HCT116 (cell line): ENCODE data around the gene BSND. TPM values are rescaled to one million over a fixed set of nuclear protein-coding genes. Genes with fewer than 3 reads are reported as not detected.

Experiments
- ATAC-seq: fragments of 200-7000 bp; cut with Tn5 transposase; 2 replicates; pipeline ENCODE4 v1.9.1; 2020; ENCODE audit warnings: mild to moderate bottlenecking, moderate library complexity
- BruUV-seq: library from RNA; stranded (reverse); fragments of 400-500 nt; replicated peaks from 2 replicates; lab custom pipeline; 2021; lab: Mats Ljungman, UMichigan
- CTCF ChIA-PET: fragments of 300-600 bp; sonication (Branson Sonifier 250); formaldehyde crosslinking; loops from one replicate; lab custom pipeline; 2021; ENCODE audit warnings: antibody characterized with exemption; lab: Charles Lee
- POLR2A ChIA-PET: fragments of 300-600, 350-600 bp; sonication (Branson Sonifier 250); formaldehyde crosslinking; loops from one replicate; lab custom pipeline; 2021; ENCODE audit warnings: antibody characterized with exemption; lab: Charles Lee
- RAD21 ChIA-PET, 2 experiments: fragments of 300-600 bp; sonication (Branson Sonifier 250); formaldehyde crosslinking; loops; one replicate each; lab custom pipeline; 2023; ENCODE audit warnings: low total read pairs in 2 of 2; ENCODE audit not compliant: uncharacterized antibody in 2 of 2, unreplicated experiment in 2 of 2, low non-redundant PET in 1 of 2; lab: Charles Lee
- DNase-seq: peaks from one replicate; pipeline ENCODE4 v3.0.0-alpha.2; 2010; ENCODE audit warnings: low read depth, low spot score
- H2AFZ ChIP-seq: fragments of 200-600 bp; shearing (Covaris generic), sonication (generic); 2 replicates; pipeline ENCODE4 v1.6.1; 2017; ENCODE audit warnings: low read depth, mixed run types, mixed read lengths, antibody characterized with exemption, low read length; ENCODE audit not compliant: poor library complexity, severe bottlenecking
- H3K27ac ChIP-seq: 2 replicates; pipeline ENCODE4 v1.5.1; 2012; ENCODE audit warnings: low read depth, low read length
- H3K27me3 ChIP-seq: fragments of 200-600 bp; sonication (generic); 2 replicates; pipeline ENCODE4 v1.6.1; 2016; ENCODE audit warnings: mixed run types, low read length, mixed read lengths; ENCODE audit not compliant: insufficient read depth
- H3K36me3 ChIP-seq, 2 experiments: fragments of 200-500 bp in 1 of 2; fragments of 200-600 bp in 1 of 2; sonication (Bioruptor generic) in 1 of 2; sonication (generic) in 1 of 2; 2 replicates each; pipeline versions ENCODE4 v1.5.1 to v1.6.1; 2014 to 2016; ENCODE audit warnings: low read length in 2 of 2, inconsistent platforms in 1 of 2, mixed read lengths in 1 of 2, mixed run types in 1 of 2; ENCODE audit not compliant: insufficient read depth in 2 of 2, control insufficient read depth in 1 of 2
- H3K4me1 ChIP-seq, 2 experiments: fragments of 200-600 bp in 1 of 2; sonication (generic) in 1 of 2; 2 replicates each; pipeline versions ENCODE4 v1.5.1 to v1.6.1; 2012 to 2017; ENCODE audit warnings: low read length in 2 of 2, inconsistent platforms in 1 of 2, mild to moderate bottlenecking in 1 of 2, mixed read lengths in 1 of 2, mixed run types in 1 of 2, moderate library complexity in 1 of 2; ENCODE audit not compliant: insufficient read depth in 2 of 2, control insufficient read depth in 1 of 2
- H3K4me2 ChIP-seq: fragments of 200-600 bp; sonication (generic); 2 replicates; pipeline ENCODE4 v1.6.1; 2017; ENCODE audit warnings: mixed run types, low read length, mixed read lengths
- H3K4me3 ChIP-seq, 2 experiments: fragments of 200-600 bp in 1 of 2; sonication (generic) in 1 of 2; replicated peaks in 1 of 2; 2 replicates each; pipeline ENCODE4 v1.5.1; 2011 to 2016; ENCODE audit warnings: low read length in 2 of 2, control low read depth in 1 of 2, low read depth in 1 of 2, mild to moderate bottlenecking in 1 of 2, mixed read lengths in 1 of 2, mixed run types in 1 of 2
- H3K79me2 ChIP-seq: fragments of 200-600 bp; sonication (generic); 2 replicates; pipeline ENCODE4 v1.6.1; 2017; ENCODE audit warnings: mild to moderate bottlenecking, mixed run types, low read length, moderate library complexity, mixed read lengths; ENCODE audit not compliant: insufficient read depth
- H3K9ac ChIP-seq: fragments of 200-600 bp; sonication (generic); 2 replicates; pipeline ENCODE4 v1.6.1; 2016; ENCODE audit warnings: low read length, mixed read lengths
- H3K9me2 ChIP-seq: fragments of 200-600 bp; sonication (generic), shearing (Covaris generic); 2 replicates; pipeline ENCODE4 v1.6.1; 2017; ENCODE audit warnings: mixed run types, mild to moderate bottlenecking, moderate library complexity; ENCODE audit not compliant: insufficient read depth
- H3K9me3 ChIP-seq, 2 experiments: fragments of 200-500 bp in 1 of 2; fragments of 200-600 bp in 1 of 2; sonication (Bioruptor generic) in 1 of 2; sonication (generic) in 1 of 2; 2 replicates each; pipeline ENCODE4 v1.6.1; 2014 to 2017; ENCODE audit warnings: low read length in 2 of 2, mixed read lengths in 2 of 2, inconsistent platforms in 1 of 2, low read depth in 1 of 2, mild to moderate bottlenecking in 1 of 2, mixed run types in 1 of 2, moderate library complexity in 1 of 2; ENCODE audit not compliant: control insufficient read depth in 1 of 2, insufficient read depth in 1 of 2
- H4K20me1 ChIP-seq: fragments of 200-600 bp; sonication (generic), shearing (Covaris generic); 2 replicates; pipeline ENCODE4 v1.6.1; 2017; ENCODE audit warnings: mixed run types, mild to moderate bottlenecking, moderate library complexity; ENCODE audit not compliant: insufficient read depth
- CEBPB ChIP-seq: IDR thresholded peaks from 2 replicates; pipeline ENCODE4 v1.6.1; 2012; ENCODE audit warnings: low read depth
- CTCF ChIP-seq, 3 experiments: fragments of 200-600 bp in 1 of 3; sonication (generic) in 1 of 3; IDR thresholded peaks in 2 of 3; conservative IDR thresholded peaks in 1 of 3; 2 replicates each; pipeline ENCODE4 v1.5.1; 2012 to 2017; ENCODE audit warnings: low read depth in 2 of 3, low read length in 2 of 3, antibody characterized with exemption in 1 of 3, borderline replicate concordance in 1 of 3, control low read depth in 1 of 3, mild to moderate bottlenecking in 1 of 3, mixed read lengths in 1 of 3, mixed run types in 1 of 3, moderate library complexity in 1 of 3; ENCODE audit not compliant: insufficient read depth in 1 of 3
- EZH2 ChIP-seq: fragments of 200-600 bp; sonication (generic); IDR thresholded peaks from 2 replicates; pipeline ENCODE4 v1.6.1; 2017; ENCODE audit warnings: antibody characterized with exemption, mixed run types
- EZH2phosphoT487 ChIP-seq: fragments of 200-600 bp; IDR thresholded peaks from 2 replicates; pipeline ENCODE4 v1.6.1; 2018; ENCODE audit warnings: antibody characterized with exemption, borderline replicate concordance
- FOSL1 ChIP-seq: IDR thresholded peaks from 2 replicates; pipeline ENCODE4 v1.6.1; 2012; ENCODE audit warnings: low read depth
- MAX ChIP-seq: IDR thresholded peaks from 2 replicates; pipeline ENCODE4 v1.6.1; 2012
- POLR2AphosphoS5 ChIP-seq: IDR thresholded peaks from 2 replicates; pipeline ENCODE4 v1.6.1; 2011; ENCODE audit warnings: mild to moderate bottlenecking, low read depth, low read length, moderate library complexity
- REST ChIP-seq: IDR thresholded peaks from 2 replicates; pipeline ENCODE4 v1.6.1; 2012; ENCODE audit warnings: low read depth
- SIN3A ChIP-seq: IDR thresholded peaks from 2 replicates; pipeline ENCODE4 v1.6.1; 2012; ENCODE audit warnings: low read depth
- ZFX ChIP-seq: fragments of 450-650 bp; IDR thresholded peaks from 2 replicates; pipeline ENCODE4 v1.6.1; 2017
- intact Hi-C: fragments of 100-400 bp; cut with micrococcal nuclease; formaldehyde crosslinking; loops from 2 replicates; pipeline ENCODE4 v1.10.0; 2022
- total RNA-seq: library from RNA; stranded (reverse); gene quantifications from one replicate; pipeline ENCODE4 v1.2.1, GENCODE V29; 2021; ENCODE audit not compliant: unreplicated experiment

The BSND gene
- total RNA-seq, 1 experiment from 2014 or later, result not detected

DNA sequence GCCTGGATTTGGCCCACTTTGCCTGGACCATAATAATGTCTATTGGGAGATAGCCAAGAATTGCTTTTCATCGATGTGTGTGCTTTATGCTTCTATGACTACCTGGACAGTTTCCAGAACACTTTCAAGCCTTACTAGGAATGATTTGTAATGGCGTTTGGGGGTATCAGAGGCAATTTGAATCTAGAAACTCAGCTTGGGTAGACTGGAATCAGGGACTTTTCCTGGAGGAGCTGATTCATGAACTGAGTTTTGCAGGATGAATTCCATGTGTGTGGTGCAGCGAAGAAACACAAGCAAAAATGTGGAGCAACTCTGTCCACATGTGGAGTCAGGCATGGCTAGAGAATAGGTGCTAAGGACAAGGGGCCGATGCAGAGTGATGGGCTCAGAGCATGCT, 30.2 kb upstream of the BSND start:
- no peaks in the 10 kb centered on the region for H4K20me1 ChIP-seq
- H3K79me2 ChIP-seq, result no peaks in the 10 kb centered on the region
- ChIA-PET RAD21 (no interaction called here), CTCF (no interaction called here), POLR2A (no interaction called here)
- no peak overlapping the region for H3K27ac ChIP-seq
- no peaks in the 10 kb centered on the region for H3K9me2 ChIP-seq
- H3K4me1 ChIP-seq, result peaks cover 21 to 63% of the 10 kb centered on the region in 2 experiments
- DNase-seq (no peak), ATAC-seq (no peak)
- no peak overlapping the region for H3K4me3 ChIP-seq
- no peak overlapping the region for H2AFZ ChIP-seq
- BruUV-seq, result no TSS peak
- H3K9ac ChIP-seq, result no peak overlapping the region
- H3K9me3 ChIP-seq, result no peaks in the 10 kb centered on the region
- TF ChIP-seq MAX (no peak), ZFX (no peak), CTCF (IDR thresholded peaks at IDR 0.05 in 2 of 3, conservative IDR thresholded peaks at IDR 0.05 in 1 of 3; ENCODE audit: borderline replicate concordance in 1 of 3, insufficient read depth in 1 of 3, low read depth in 2 of 3, low read length in 2 of 3) (no peak), EZH2 (no peak), FOSL1 (no peak), POLR2AphosphoS5 (no peak), CEBPB (no peak), EZH2phosphoT487 (no peak), SIN3A (no peak), REST (no peak)
- H3K36me3 ChIP-seq, result no peaks in the 10 kb centered on the region
- H3K4me2 ChIP-seq, result no peak overlapping the region
- intact Hi-C loops, result no loop called here
- H3K27me3 ChIP-seq, result no peaks in the 10 kb centered on the region
